ENCODE results near the gene F2. TPM values are rescaled to one million over a fixed set of nuclear protein-coding genes. Genes with fewer than 3 reads are reported as not detected.

The F2 gene
- total RNA-seq, 2 donors from 2014 or later: 1.2 TPM; not detected in 1

DNA sequence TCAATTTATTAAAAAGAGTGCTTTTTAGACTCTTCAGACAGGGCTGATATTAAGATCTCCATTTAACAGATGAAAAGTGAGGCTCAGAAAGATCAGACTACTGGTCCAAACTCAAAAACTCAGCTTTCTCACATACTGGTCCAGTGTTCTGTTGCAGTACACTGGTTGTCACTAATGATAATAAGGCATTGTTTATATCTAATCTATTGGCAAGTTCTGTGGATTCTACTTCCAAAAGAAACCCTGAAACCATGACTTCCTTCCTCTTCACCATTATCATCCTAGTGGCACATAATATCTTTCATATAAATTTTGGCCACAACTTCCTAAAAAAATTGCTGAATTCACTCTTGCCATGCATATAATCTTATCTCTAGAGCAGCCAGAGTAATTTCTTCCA, 36.9 kb downstream of the F2 start:
- H3K9ac ChIP-seq (ENCODE audit: low read depth in 2 of 2, low read length in 2 of 2): no peak overlapping the region
- H3K4me3 ChIP-seq: no peak overlapping the region
- H3K27ac ChIP-seq: no peak overlapping the region

DNA sequence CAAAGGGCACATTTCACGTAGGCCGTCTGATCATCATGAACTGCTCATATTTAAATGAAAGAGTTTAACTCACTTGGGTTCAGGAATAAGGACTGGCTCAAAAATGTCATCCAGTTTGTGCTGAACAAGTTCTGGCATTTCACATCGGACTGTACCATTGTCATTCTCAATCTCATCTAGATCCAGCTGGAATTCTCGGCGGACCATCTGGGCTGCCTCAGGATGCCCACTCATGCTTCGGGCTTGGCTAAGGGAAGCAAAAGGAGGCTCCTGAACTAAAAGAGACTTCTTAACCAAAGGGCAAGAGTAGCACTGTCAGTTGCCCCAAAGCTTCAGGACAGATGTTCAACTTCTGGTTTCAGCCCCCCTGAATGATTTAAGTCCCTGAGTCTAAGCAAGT, 40.2 kb downstream of the F2 start:
- H3K4me1 ChIP-seq: no peaks in the 10 kb centered on the region
- peaks cover 17% of the 10 kb centered on the region for H3K36me3 ChIP-seq
- intact Hi-C loops (cut with DNase I): no loop called here
- no peaks in the 10 kb centered on the region for H3K9me3 ChIP-seq
- H3K4me3 ChIP-seq: no peak overlapping the region
- no peak for DNase-seq
- no peak overlapping the region for H3K27ac ChIP-seq
- no peaks in the 10 kb centered on the region for H3K27me3 ChIP-seq
- TF ChIP-seq, protein P1, sequence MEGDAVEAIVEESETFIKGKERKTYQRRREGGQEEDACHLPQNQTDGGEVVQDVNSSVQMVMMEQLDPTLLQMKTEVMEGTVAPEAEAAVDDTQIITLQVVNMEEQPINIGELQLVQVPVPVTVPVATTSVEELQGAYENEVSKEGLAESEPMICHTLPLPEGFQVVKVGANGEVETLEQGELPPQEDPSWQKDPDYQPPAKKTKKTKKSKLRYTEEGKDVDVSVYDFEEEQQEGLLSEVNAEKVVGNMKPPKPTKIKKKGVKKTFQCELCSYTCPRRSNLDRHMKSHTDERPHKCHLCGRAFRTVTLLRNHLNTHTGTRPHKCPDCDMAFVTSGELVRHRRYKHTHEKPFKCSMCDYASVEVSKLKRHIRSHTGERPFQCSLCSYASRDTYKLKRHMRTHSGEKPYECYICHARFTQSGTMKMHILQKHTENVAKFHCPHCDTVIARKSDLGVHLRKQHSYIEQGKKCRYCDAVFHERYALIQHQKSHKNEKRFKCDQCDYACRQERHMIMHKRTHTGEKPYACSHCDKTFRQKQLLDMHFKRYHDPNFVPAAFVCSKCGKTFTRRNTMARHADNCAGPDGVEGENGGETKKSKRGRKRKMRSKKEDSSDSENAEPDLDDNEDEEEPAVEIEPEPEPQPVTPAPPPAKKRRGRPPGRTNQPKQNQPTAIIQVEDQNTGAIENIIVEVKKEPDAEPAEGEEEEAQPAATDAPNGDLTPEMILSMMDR (IDR thresholded peaks at IDR 0.05): no peak
- H3K9ac ChIP-seq (ENCODE audit: low read depth in 2 of 2, low read length in 2 of 2): no peak overlapping the region

More for the DNA sequence above, 36.9 kb downstream of the F2 start:
- Histone ChIP-seq H3K4me1 (no peaks in the 10 kb centered on the region), H3K36me3 (peaks cover 15% of the 10 kb centered on the region), H3K9me3 (no peaks in the 10 kb centered on the region), H3K27me3 (no peaks in the 10 kb centered on the region)
- intact Hi-C loops (cut with DNase I): no loop called here
- TF ChIP-seq, protein P1 (IDR thresholded peaks at IDR 0.05): no peak
- no peak for DNase-seq

DNA sequence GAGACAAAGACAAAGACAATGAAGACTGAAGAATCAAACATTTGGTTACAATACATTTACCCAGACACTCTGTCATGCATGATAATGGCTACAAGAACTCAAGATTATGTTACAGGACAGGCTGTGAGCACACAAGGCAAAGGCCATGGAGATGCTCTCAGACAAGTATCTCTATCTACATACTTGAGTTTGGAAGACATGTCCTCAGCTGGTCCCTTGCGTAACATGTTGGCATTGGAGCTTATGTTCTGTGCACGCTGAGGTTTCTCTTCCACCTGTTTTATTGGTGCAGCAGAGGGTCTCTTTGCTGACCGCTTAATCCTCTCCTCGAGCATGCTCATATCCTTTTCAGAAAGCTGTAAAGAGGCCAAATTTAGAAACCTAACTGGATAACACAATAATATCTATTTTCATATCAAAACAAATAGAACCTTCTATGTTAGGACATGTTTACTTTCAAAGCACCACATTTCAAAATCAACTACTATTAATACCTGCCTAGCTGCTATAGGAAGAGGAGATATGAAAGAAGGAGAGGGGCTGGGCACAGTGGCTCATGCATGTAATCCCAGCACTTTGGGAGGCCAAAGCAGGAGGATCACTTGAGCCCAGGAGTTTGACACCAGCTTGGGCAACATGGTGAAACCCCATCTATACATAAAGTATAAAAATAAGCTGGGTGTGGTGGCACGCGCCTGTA, 41.6 kb downstream of the F2 start:
- H3K27me3 ChIP-seq: no peaks in the 10 kb centered on the region
- H3K4me3 ChIP-seq: no peak overlapping the region
- H3K27ac ChIP-seq: no peak overlapping the region
- peaks cover 17% of the 10 kb centered on the region for H3K36me3 ChIP-seq
- TF ChIP-seq, protein P1 (IDR thresholded peaks at IDR 0.05): no peak
- DNase-seq: no peak
- intact Hi-C loops (cut with DNase I): no loop called here
- no peaks in the 10 kb centered on the region for H3K4me1 ChIP-seq
- no peaks in the 10 kb centered on the region for H3K9me3 ChIP-seq
- H3K9ac ChIP-seq (ENCODE audit: low read depth in 2 of 2, low read length in 2 of 2): no peak overlapping the region

DNA sequence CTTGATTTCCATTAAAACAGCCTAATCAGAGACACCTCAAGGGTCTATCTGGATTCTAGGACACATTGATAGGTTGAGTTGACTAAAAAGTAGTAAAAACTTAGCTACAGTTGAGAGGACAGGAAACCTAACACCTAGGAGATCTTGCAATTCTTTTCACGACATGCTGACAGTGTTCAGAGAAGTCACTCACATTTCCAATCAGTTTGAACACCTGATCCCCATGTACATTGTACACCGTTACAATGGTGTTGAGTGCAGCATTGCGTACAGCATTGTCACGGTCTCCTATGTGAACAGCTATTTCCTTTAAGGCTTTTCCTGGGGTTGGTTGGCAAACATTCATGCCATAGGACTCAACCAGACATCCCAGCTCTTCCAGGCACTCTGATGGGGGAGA, 42.8 kb downstream of the F2 start:
- H3K27me3 ChIP-seq: no peaks in the 10 kb centered on the region
- H3K9me3 ChIP-seq: no peaks in the 10 kb centered on the region
- TF ChIP-seq, protein P1 (IDR thresholded peaks at IDR 0.05): no peak
- no peak for DNase-seq
- peaks cover 17% of the 10 kb centered on the region for H3K36me3 ChIP-seq
- H3K4me3 ChIP-seq: no peak overlapping the region
- intact Hi-C loops (cut with DNase I): no loop called here
- H3K4me1 ChIP-seq: no peaks in the 10 kb centered on the region
- H3K9ac ChIP-seq (ENCODE audit: low read depth in 2 of 2, low read length in 2 of 2): no peak overlapping the region
- H3K27ac ChIP-seq: no peak overlapping the region

DNA sequence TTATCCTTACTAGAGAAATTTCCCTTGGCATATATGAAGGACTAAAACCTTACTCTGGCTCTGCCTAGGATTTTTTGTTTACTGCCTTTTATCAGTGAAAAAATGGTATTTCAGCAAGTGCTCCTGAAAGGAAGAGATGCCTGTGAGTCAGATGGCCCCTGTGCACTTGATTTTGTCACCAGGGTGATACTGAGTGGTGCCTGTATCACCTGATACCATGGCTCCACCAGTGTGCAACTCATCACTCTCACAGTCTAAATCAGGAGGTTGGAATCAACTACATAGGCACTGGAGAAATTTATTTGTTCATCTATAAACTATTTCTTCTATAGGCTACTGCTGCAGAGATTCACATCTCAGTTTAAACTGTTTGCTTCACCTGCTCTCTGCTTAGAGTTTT, 43.2 kb downstream of the F2 start:
- no peak overlapping the region for H3K9ac ChIP-seq (ENCODE audit: low read depth in 2 of 2, low read length in 2 of 2)
- intact Hi-C loops (cut with DNase I): no loop called here
- H3K4me3 ChIP-seq: no peak overlapping the region
- no peak overlapping the region for H3K27ac ChIP-seq
- peaks cover 17% of the 10 kb centered on the region for H3K36me3 ChIP-seq
- no peaks in the 10 kb centered on the region for H3K27me3 ChIP-seq
- TF ChIP-seq, protein P1 (IDR thresholded peaks at IDR 0.05): no peak
- no peak for DNase-seq
- no peaks in the 10 kb centered on the region for H3K4me1 ChIP-seq
- no peaks in the 10 kb centered on the region for H3K9me3 ChIP-seq

Data from colonic mucosa (tissue), 4 donors.